Chondrocyte (in vitro differentiated cells): ENCODE data around the gene WWC1. TPM values are rescaled to one million over a fixed set of nuclear protein-coding genes. Genes with fewer than 3 reads are reported as not detected.

ENCODE experiments used
- DNase-seq: peaks from one replicate; pipeline ENCODE4 v3.0.0; 2021; ENCODE audit warnings: mixed read lengths, low spot score
- H3K27ac Mint-ChIP-seq: one replicate; pipeline ENCODE4 v1.8.0; 2021; ENCODE audit warnings: mild to moderate bottlenecking, moderate library complexity, mixed read lengths; ENCODE audit not compliant: unreplicated experiment
- H3K27me3 Mint-ChIP-seq: 2 replicates; pipeline ENCODE4 v1.8.0; 2021; ENCODE audit warnings: low read depth, mixed read lengths
- H3K36me3 Mint-ChIP-seq: 2 replicates; pipeline ENCODE4 v1.8.0; 2021; ENCODE audit warnings: low read depth, mixed read lengths
- H3K4me1 Mint-ChIP-seq: 2 replicates; pipeline ENCODE4 v1.8.0; 2021; ENCODE audit warnings: low read depth, mild to moderate bottlenecking, mixed read lengths
- H3K4me3 Mint-ChIP-seq: one replicate; pipeline ENCODE4 v1.8.0; 2021; ENCODE audit warnings: mild to moderate bottlenecking, moderate library complexity, mixed read lengths; ENCODE audit not compliant: unreplicated experiment
- H3K9me3 Mint-ChIP-seq: 2 replicates; pipeline ENCODE4 v1.8.0; 2021; ENCODE audit warnings: low read depth, mixed read lengths
- CTCF ChIP-seq: fragments of 200-600 bp; sonication (generic); IDR thresholded peaks from 2 replicates; pipeline ENCODE4 v1.5.0; 2021; ENCODE audit warnings: antibody characterized with exemption, mild to moderate bottlenecking, moderate library complexity
- total RNA-seq: library from RNA; stranded (reverse); gene quantifications from 3 replicates; pipeline ENCODE4 v1.2.1, GENCODE V29; 2021

The WWC1 gene
- total RNA-seq, 1 donor from 2014 or later = 2.1 TPM

GRCh38 chr5:168342151-168342825 is 50.8 kb downstream of the WWC1 start:
- Mint-ChIP-seq H3K27me3 (no peaks in the 10 kb centered on the region), H3K27ac (no peak overlapping the region), H3K9me3 (peaks cover 5% of the 10 kb centered on the region), H3K4me1 (no peaks in the 10 kb centered on the region), H3K36me3 (no peaks in the 10 kb centered on the region), H3K4me3 (no peak overlapping the region)
- DNase-seq = no peak
- no peak for TF ChIP-seq CTCF

GRCh38 chr5:168342985-168343384 is 51.5 kb downstream of the WWC1 start:
- Mint-ChIP-seq H3K4me3 (no peak overlapping the region), H3K27ac (no peak overlapping the region), H3K36me3 (no peaks in the 10 kb centered on the region), H3K27me3 (no peaks in the 10 kb centered on the region), H3K9me3 (peaks cover 5% of the 10 kb centered on the region), H3K4me1 (no peaks in the 10 kb centered on the region)
- no peak for TF ChIP-seq CTCF
- no peak for DNase-seq

- Mint-ChIP-seq H3K4me1 (no peaks in the 10 kb centered on the region), H3K9me3 (no peaks in the 10 kb centered on the region), H3K36me3 (no peaks in the 10 kb centered on the region), H3K4me3 (no peak overlapping the region), H3K27ac (no peak overlapping the region), H3K27me3 (no peaks in the 10 kb centered on the region)
- DNase-seq = no peak
- no peak for TF ChIP-seq CTCF
These were observed 55.0 kb downstream of the WWC1 start for GRCh38 chr5:168346417-168346816.

- TF ChIP-seq CTCF = no peak
- H3K36me3 Mint-ChIP-seq = no peaks in the 10 kb centered on the region
- no peak for DNase-seq
- no peaks in the 10 kb centered on the region for H3K9me3 Mint-ChIP-seq
- H3K27me3 Mint-ChIP-seq = no peaks in the 10 kb centered on the region
- no peaks in the 10 kb centered on the region for H3K4me1 Mint-ChIP-seq
- no peak overlapping the region for H3K27ac Mint-ChIP-seq
- H3K4me3 Mint-ChIP-seq = no peak overlapping the region
These were observed 56.1 kb downstream of the WWC1 start for GRCh38 chr5:168347368-168348083.

- Mint-ChIP-seq H3K27ac (no peak overlapping the region), H3K4me3 (no peak overlapping the region), H3K27me3 (no peaks in the 10 kb centered on the region), H3K4me1 (no peaks in the 10 kb centered on the region), H3K36me3 (no peaks in the 10 kb centered on the region), H3K9me3 (no peaks in the 10 kb centered on the region)
- no peak for TF ChIP-seq CTCF
- no peak for DNase-seq
These were observed 56.6 kb downstream of the WWC1 start for GRCh38 chr5:168348084-168348414.
